Caki2 (cell line): ENCODE measurements around the gene MTHFS. TPM values are rescaled to one million over a fixed set of nuclear protein-coding genes. Genes with fewer than 3 reads are reported as not detected.

ENCODE experiments used
- DNase-seq: peaks from one replicate; pipeline ENCODE4 v3.0.0-alpha.2; 2015; ENCODE audit warnings: low read depth
- in situ Hi-C: cut with HindIII; loops from 2 replicates; pipeline ENCODE4 v1.10.0; 2016; ENCODE audit warnings: low sequenced_read_pairs, low pct_unique_long_range_greater_than_20kb, mixed read lengths
- total RNA-seq: library from RNA; depleted of rRNA; stranded (reverse); fragments of >200 nt; shearing (Covaris generic); gene quantifications from 2 replicates; pipeline ENCODE4 v1.2.3, GENCODE V29; 2014; ENCODE audit warnings: low replicate concordance

Gene MTHFS
- total RNA-seq, 1 experiment from 2014 or later, result 58.6 TPM

DNA sequence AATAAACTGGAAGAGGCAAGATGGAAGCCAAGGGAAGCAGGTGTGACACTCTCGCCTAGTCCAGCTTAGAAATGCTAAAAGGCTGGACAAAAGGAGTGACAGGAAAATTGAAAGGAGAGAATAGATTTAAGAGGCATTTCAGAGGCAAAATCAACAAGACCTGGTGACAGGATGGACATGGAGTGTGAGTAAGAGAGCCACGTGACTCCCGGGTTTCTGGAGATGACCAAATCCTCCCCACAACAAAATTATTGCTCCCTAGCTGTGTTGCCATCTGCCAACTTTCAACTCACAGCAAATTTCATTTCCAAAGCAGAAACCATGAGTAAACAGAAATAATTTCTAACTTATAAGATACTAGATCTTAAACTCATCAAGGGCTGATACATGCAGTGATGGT is 52.6 kb downstream of the MTHFS start:
- DNase-seq, result no peak
- in situ Hi-C loops, result no loop called here

DNA sequence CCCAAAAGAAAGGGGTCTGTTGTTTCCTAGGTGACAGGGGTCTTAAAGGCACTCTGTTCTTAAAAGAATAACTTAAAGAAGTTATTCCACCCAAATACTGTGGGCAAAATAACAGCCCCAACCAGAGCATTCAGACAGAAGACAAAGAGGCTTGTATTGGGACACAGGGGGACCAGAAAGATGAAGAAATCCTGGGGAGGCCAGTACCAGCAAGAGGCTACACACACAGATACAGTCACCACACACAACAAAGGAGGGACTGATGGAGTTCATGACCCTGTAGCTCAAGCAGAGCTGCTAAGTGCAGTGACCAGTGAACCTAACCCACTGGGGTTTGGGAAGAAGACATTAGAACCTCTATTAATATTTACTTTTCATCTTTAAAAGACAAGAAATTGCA is 59.0 kb downstream of the MTHFS start:
- DNase-seq, result no peak
- in situ Hi-C loops, result no loop called here

DNA sequence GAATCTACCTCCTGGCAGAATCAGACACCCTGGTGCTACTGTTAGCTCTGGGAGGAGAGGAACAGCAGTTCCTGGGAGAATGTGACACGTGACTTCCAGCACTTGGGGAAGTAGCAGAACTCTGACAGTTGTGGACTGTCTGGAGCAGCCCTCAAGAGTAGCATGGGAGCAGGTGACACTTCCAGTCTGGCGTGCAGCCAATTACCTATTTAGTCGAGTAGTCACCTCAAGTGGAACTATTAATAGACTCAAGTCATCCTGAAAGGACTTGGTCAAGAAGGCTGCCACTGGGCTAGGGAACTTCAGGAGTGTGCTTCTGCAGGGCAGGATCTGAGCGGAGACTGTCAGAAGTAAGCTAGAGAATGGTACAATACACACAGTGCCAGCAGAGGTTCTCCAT is 62.3 kb downstream of the MTHFS start:
- no peak for DNase-seq
- in situ Hi-C loops, result no loop called here

DNA sequence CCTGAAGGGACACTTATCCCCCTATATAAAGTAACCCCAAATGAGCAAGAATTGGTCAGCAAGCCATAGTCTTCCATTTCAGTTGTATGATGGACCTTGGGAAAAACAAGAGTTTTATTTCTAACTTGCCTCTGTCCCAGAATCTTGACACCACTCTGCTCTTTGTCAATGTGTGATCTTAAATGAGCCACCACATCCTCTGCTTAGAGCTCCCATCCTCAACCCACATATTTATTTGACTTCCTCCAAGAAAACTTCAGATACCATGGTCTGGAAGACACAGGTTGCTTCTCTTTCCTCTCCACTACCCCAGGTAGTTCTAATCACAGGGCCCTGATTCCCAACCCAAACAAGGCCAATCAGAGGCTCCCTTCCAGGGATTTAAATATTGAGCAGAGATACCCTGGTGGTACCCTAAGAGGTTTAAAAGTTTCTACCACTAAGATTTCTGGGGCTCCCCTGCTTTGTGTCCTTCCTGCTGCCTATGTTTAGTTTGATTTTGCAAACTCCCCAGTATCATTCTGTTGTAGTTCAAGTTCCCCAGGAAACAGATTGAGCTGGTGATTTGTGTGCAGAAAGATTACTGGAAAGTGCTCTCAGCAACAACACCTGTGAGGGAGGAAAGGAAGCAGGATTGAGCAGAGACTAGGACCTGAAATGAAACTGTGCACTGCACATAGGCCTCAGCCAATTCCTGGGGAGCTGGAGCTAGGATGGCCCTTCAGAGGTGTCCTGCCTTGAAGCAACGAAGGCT is 64.3 kb downstream of the MTHFS start:
- in situ Hi-C loops, result no loop called here
- DNase-seq, result no peak

DNA sequence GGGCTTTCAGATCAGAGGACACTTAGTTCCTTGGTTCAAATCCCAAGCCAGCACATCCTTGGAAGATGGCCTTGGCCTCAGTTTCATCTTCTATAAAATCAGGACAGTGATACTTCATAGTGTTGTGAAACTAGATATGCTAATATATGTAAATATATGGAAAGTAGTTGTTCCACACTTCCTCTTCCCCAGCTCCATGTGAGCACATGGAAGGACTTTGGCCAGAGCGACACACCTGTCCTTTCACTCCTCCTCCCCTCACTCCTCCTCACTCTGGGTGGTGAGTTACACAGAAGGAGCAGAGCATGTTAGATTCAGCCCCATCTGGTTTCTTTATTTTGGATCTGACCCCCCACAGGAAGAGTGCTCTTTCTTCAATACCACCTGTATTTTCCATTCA is 65.2 kb downstream of the MTHFS start:
- in situ Hi-C loops, result no loop called here
- DNase-seq, result no peak

DNA sequence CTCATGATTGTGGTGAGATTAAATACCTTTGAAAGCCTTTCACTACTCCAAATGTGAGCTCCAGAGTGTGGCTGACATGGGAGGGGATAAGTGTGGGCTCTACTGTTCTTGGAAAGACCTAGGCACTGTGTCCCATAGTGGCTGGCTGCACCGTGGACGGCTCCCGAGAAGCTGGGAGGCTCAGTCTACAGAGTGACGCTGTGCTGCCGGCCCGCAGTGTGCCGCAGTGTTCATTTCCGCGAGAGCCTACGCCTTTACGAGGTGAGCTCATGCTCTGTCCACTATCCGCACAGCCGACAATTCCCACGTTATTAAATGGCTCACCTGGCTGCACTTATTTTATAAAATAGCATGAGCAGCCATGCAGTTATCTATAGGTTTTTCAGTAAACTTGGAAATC is 66.9 kb downstream of the MTHFS start:
- in situ Hi-C loops, result no loop called here
- no peak for DNase-seq

DNA sequence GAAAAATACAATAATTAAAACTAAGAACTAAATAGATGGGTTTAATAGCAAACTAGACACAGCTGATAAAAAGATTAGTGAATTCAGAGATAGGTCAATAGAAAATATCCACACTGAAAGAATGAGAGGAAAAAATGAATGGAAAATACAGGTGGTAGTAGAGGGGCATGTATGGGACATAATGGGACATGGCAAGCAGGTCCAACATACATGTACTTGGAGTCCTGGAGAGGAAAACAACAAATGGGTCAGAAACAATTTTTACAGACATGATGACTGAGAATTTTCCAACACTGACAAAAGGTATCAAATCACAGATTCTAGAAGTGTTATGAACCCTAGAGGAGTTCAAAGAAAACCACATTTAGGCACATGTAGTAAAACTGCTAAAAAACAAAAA is 68.4 kb downstream of the MTHFS start:
- in situ Hi-C loops, result no loop called here
- no peak for DNase-seq

DNA sequence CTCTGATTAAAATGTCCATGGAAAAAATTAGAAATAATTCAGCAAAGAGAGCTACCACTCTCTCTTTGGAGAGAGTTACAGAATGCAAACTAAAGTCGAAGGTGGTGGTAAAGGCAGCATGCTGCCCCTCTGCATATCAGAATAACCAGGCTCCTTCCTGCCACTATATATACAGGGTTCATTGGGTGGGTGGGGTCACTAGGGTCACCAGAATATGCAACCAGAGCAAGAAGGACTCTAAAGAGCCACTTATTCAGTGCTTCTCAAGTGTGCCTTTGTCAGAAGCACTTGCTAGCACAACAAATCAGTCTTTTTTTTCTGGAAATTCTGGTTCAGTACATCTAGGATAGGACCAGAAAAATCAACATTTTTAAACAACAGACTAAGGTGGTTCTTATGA is 70.0 kb downstream of the MTHFS start:
- no peak for DNase-seq

DNA sequence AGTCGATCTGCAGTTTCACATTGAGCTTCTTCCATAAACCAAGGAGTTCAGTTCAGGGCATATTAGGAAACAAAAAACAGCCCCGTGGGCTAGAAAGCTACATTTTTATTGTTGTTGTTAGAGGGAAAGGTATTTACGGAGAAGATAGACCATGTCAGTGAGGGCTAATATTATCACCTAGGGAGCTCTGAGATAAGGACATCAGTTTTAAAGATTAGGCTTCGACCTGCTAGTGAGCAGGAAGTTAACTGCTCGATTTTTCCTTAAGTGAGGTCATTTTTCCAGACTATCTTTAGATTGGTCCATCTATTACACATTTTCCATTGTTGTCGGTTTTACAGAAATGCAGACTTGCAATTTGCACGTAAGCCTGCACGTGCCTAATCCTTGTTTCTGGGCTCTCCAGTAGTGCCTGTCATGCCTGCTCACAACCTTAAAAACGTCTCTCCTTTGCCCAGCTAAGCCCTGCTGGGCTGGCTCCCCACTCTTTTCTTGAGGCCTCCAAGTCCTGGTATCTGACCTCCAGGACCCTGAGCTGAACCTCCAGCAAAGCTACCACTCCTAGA is 72.6 kb downstream of the MTHFS start:
- DNase-seq, result no peak
- in situ Hi-C loops, result no loop called here

More for the DNA sequence above, 70.0 kb downstream of the MTHFS start:
- in situ Hi-C loops, result no loop called here

DNA sequence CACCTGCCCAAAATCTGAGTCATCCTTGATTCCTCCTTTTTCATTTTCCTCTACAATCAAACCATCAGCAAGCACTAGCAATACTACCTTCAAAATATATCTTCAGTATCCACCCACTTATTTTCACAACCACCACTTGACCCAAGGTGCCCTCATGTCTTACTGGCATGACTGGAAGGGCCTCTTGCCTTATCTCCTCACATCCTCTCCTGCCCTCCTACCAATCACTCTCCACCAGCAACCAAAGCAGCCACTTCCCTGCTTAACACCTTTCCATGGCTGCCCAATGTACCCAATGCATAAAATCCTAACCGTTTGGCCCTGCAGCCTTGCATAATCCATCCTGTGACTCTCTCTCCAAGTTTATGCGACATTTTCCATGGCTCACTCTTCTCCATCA is 76.0 kb downstream of the MTHFS start:
- in situ Hi-C loops, result no loop called here
- no peak for DNase-seq

DNA sequence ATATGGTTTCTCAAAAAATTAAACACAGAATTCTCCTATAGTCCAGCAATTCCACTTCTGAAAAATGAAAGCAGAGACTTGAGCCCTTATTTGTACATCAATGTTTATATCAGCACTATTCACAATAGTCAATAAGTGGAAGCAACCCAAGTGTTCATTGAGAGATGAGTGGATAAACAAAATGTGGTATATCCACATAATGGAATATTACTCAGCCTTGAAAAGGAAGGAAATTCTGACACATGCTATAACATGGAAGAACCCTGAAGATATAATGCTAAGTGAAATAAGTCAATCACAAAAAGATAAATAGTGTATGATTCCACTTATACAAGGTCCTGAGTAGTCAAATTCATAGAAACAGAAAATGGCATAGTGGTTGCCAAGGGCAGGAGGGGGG is 76.6 kb downstream of the MTHFS start:
- no peak for DNase-seq
- in situ Hi-C loops, result no loop called here

DNA sequence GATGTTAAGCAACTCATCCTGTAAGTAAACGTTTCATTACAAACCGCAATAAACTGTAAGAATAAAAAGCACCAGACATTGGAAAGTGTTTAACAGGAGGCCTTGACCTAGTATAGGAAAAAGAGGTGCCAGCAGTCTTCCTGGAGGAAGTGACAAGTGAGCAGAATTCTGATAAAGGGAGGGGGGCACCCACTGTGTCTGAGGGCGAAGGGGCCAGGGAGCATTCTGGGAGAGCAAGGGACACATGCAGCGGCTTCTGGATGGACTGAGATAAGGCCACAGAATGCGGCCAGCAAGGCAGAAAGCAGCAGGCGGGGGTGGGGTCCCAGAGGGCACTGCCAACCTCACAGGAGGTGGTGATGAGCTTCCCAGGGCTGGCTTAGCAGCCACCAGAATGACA is 80.2 kb downstream of the MTHFS start:
- no peak for DNase-seq
- in situ Hi-C loops, result no loop called here

DNA sequence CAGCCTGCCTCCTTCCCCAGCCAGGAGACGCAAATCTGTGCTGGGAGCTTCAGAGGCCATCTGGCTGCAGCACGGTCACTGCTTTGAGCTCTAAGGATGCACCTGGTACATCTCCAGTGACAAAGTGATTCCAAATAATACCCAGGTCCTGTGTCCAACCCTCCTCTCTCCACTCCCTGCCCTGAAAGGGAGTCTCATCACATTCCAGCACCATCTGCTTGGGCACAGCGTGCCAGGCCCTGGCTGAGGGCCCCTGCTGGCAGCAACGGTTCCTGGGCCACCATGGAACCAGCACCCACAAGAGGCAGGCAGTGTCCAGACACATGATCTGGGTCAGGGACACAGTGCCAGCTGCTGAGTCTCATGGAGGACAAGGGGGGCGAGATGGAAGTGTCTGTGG is 81.3 kb downstream of the MTHFS start:
- in situ Hi-C loops, result no loop called here
- DNase-seq, result no peak

DNA sequence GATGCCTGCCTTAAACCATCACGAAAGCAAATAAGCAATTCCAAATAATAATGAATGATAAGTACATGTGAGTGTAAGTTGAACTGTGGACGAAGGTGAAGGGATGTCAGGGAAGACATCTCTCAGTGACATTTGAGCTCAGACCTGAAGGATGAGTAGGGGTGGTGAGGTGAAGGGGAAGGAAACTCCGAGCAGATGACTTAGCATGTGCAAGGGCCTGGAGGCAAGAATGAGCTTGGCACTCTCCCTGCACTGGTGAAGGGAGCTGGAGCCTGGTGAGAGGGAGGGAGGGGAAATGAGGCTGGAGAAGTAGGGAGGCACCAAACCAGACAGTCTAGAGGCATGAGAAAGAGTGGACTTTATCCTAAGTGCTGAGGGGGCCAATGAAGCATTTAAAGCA is 84.3 kb downstream of the MTHFS start:
- in situ Hi-C loops, result no loop called here
- DNase-seq, result no peak

DNA sequence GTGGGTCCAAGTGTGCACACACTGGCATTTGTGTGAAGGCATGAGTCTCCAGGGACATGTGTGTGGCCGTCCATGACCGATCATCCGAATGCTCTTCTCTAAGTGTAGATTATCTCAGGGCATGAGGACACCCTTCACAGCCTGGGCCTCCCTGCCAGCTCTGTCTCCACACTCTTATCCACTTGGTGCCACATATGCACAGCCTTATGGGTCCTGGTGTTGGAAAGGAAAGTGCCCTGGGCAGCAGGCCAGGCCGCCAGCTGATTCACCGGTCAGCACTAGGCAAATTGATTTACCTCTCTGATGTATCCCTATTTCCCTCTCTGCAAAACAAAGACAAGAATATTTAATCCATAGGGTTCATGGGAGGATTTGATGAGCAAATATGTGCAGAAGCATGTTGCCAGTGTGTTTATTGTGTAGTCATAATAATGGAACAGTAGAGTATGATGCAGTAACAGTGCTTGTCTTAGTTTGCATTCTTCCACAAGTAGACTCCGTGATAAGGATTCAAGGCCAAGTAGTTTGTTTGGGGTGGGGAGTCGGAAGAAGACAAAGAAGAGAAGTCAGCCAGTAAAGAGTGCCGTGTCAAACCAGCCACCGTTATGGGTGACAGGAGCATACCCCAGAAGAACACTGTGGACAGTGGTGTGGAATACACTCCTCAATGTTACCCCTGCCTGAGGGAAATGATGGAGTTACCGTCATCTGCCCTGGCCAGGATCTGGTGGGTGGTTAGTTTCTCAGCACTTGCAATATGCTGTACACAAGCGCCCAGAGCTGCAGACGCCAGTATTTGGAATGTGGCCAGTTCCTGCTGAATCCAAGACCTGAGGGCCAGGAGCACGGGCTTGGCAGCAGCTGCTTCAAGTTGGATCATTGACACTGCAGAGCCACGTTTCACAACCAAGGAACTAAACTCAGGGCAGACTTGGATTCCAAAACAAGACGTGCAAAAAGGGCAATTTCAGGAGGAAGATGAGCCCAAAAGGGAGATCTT is 85.1 kb downstream of the MTHFS start:
- in situ Hi-C loops, result no loop called here
- DNase-seq, result no peak

DNA sequence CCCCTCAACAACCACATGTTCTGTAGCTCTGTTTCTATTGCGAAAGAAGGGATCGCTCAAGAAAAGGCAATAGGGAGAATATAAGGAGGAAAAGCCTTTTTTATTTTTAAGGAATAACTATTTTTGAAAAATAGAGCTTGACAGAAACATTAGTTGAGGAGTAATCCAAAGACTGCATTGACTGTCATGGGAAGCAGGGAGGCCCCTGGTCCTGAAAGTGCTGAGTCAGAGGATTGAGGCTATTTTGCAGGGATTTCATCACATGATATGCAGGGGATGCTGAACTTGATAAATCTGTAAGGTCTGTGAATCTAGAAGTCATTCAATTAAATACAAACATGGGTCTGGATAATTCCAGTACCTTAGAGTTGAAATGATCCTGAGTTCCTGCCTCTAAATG is 92.0 kb downstream of the MTHFS start:
- in situ Hi-C loops, result no loop called here
- no peak for DNase-seq

DNA sequence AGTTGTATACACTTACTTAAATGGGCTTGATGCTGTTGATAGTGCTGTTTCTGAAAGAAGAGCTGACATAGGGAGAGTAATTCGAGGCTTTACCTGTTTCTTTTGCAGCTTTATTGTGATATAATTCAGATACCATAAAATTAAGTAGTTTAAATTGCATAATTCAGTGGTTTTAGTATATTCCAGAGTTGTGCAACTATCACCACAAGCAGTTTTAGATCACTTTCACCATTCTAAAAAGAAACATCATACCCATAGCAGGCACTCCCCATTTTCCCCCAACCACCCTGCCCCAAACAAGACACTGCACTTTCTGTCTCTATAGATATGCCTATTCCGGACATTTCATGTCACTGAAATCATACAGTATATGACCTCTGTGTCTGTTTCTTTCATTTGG is 98.5 kb downstream of the MTHFS start:
- in situ Hi-C loops, result no loop called here
- DNase-seq, result no peak
